HG03097 (cell line): ENCODE data around the gene RHBDD1.
A peak's percentile ranks its signal among the peaks of the same experiment; 100 is the strongest.

Source experiments
- ATAC-seq: cut with Tn5 transposase; IDR thresholded peaks from one replicate; pipeline ENCODE4 v1.9.1; 2021; ENCODE audit not compliant: unreplicated experiment, low FRiP score

The RHBDD1 gene

DNA sequence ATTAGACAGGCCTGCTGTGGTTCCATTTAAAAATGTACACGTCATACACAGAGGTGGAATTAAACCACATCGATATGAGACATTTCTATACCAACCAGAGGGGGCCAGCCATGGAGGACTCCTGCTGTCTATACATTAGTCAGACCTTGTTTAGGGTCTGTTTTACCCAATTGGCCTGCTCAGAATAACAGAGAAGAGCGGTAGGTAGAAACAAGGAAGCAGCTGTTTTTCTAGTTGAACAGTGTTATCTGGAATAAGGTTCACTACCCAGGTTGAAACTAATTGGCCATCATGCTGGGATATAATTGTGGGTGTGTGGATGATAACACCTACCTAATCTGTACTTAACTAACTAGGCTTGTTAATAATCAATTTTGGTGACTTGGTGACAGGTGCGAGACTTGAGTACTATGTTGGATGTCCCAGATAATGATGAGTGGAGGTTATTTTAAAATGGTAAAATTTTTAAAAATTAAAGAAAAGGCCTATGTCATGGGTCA, 47.5 kb downstream of the RHBDD1 start:
- no peak for ATAC-seq

DNA sequence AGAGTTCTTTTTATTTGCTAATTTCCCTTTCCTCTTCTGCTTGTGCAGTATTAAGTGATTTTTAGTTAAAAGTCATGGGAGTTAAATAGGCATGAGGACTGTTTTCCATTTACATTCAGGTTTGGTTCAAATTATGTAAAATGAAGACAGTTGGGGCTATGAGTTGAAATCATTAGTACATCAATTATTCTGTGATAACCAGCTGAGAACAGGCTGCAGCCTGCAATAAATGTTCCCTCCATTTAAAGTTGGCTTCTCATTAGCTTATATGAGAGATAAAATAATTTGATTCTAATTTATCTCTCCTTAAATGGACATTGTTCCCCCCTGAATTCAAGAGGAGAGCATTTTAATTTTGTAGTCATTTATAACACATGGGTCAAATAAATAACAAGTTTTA, 48.3 kb downstream of the RHBDD1 start:
- ATAC-seq: no peak

DNA sequence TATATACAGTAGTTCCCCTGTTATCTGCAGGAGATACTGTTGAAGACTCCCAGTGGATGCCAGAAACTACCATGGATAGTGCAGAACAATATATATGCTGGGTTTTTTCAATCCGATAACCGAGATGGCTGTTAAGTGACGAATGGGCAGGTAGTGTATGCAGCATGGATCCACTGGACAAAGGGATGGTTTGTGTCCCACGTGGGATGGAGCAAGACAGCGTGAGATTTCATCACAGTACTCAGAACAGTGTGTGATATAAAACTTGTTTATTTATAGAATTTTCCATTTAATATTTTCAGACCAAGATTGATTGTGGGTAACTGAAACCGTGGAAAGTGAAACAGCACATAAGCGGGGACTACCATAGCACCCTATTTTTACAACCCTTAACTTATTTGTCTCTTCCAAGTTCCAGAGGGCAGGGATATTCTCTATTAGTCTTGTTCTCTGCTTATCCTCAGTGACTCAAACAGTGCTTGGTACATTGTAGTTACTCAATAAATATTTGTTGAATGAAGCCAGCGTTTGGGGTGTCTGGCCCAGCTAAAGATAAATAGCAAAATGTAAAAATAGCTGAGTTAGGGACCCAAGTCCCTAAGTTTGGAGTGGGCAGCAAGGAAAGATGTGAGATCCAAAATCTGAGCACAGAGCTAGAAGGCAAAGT, 50.0 kb downstream of the RHBDD1 start:
- ATAC-seq: no peak

DNA sequence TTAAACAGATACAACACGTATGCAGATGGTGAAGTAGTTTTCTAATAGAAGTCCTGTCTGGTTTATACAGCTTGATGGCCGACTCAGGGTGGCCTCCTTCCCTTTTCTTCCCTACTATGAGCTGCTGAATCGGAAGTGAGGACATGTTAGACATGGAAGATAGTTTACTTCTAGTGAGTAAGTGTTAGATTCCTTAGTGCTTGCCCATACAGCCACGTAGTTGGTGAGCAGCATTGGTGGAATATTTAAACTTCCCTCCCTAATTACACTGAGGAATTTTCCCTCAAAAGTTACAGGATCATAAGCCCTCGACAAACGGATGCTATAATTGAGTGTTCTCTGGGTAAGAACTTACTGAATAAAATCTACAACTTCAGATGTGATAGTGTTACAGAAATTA, 52.1 kb downstream of the RHBDD1 start:
- no peak for ATAC-seq

- no peak for ATAC-seq
Observed at GRCh38 chr2:226888378-226888965, 52.6 kb downstream of the RHBDD1 start.

- ATAC-seq: no peak
Observed at GRCh38 chr2:226888971-226889370, 53.1 kb downstream of the RHBDD1 start.

DNA sequence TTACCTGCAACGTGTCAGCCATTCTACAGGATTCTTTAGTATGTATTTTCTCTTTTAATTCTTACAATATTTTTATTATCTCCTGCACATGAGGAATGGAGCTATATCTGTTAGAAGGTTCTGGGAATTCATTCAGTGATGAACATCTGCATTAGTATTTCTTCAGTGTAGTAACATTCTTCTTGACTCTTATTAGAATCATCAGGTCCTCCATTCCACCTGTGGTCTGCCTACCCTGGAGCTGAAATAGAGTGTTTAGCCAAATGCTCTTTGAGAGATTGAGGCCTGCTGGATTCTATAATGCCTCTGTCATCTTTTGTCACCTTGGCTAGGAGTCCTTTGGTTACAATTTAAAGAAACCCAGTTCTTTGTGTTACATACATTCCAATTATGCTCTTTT, 54.4 kb downstream of the RHBDD1 start:
- ATAC-seq: no peak

- ATAC-seq: no peak
Observed at GRCh38 chr2:226891780-226892590, 56.1 kb downstream of the RHBDD1 start.

DNA sequence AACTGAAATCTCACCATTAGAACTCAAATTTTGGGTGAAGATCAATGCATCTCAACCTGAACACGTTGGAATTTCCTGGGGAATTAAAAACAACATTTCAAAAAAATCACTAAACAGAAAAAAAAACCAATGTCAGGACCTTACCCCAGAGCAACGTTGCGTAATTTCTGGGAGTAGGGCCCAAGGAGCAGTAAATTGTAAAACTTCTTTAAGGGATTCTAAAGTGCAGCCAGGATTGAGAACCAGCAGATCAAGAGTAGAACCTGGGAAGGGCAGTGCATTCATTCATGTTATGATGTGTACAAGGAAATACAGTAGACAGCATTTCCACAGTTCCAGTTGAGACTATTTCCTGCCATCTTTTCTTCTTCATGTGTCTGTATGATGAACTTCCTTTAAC, 56.9 kb downstream of the RHBDD1 start:
- no peak for ATAC-seq

DNA sequence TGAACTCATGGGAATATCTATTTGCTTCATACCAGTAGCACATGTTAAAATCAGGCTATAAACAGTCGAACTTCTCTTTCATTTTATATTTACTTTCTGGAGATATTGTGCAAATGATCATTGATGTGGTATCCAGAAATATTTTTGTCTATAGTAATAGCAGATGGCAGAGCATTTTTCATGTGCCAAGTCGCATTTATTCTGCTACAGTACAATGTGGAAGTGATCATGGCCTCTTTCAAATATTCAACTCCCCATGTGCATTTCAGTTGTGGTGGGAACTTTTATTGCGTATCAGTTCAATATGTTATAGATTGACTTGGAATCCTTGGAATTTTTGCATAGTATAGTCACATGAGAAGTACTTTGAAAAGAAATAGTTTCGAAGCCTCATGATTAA, 57.4 kb downstream of the RHBDD1 start:
- ATAC-seq: no peak

GRCh38 chr2:226894752-226895151, 58.9 kb downstream of the RHBDD1 start:
- no peak for ATAC-seq

- no peak for ATAC-seq
Observed at GRCh38 chr2:226895579-226895978, 59.7 kb downstream of the RHBDD1 start.

GRCh38 chr2:226898121-226898520, 62.3 kb downstream of the RHBDD1 start:
- no peak for ATAC-seq

- no peak for ATAC-seq
Observed at GRCh38 chr2:226898897-226899296, 63.0 kb downstream of the RHBDD1 start.

GRCh38 chr2:226902041-226902966, 66.5 kb downstream of the RHBDD1 start:
- ATAC-seq: no peak

- no peak for ATAC-seq
Observed at GRCh38 chr2:226903179-226903578, 67.3 kb downstream of the RHBDD1 start.

- peak; percentile 26 for ATAC-seq
Observed at GRCh38 chr2:226904592-226904991, 68.7 kb downstream of the RHBDD1 start.

GRCh38 chr2:226905718-226906117, 69.9 kb downstream of the RHBDD1 start:
- ATAC-seq: peak; percentile 25

- peak; percentile 72 for ATAC-seq
Observed at GRCh38 chr2:226906163-226906693, 70.4 kb downstream of the RHBDD1 start.

GRCh38 chr2:226909126-226909525, 73.3 kb downstream of the RHBDD1 start:
- ATAC-seq: no peak
